GM12872 (cell line): ENCODE results near the gene CRAMP1.

Source experiments
- TF ChIP-seq, protein P1 (sequence below): IDR thresholded peaks from 3 replicates; pipeline ENCODE4 v1.5.1; 2011; ENCODE audit warnings: low read depth, mild to moderate bottlenecking, low read length, moderate library complexity; ENCODE audit not compliant: insufficient read depth

CRAMP1 gene

DNA sequence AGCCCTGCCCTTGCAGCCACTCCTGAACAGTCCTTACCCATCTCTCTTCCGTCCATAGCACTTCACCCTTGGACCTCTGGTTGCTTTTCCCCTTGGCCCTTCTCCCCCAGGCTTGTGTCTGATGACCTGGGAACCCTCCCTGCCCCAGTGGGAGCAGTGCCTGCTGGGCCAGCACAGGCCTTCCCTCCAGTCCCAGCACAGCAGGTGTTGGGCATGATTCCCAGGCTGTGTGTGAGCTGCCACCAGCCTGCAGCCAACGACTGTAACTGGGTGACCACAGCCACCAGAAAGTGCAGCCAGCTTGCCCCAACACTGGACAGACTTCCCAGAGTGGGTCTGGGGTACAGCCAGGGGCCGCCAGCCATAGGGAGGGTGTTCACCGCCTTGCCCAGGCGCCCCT, 30.0 kb downstream of the CRAMP1 start:
- TF ChIP-seq, protein P1, sequence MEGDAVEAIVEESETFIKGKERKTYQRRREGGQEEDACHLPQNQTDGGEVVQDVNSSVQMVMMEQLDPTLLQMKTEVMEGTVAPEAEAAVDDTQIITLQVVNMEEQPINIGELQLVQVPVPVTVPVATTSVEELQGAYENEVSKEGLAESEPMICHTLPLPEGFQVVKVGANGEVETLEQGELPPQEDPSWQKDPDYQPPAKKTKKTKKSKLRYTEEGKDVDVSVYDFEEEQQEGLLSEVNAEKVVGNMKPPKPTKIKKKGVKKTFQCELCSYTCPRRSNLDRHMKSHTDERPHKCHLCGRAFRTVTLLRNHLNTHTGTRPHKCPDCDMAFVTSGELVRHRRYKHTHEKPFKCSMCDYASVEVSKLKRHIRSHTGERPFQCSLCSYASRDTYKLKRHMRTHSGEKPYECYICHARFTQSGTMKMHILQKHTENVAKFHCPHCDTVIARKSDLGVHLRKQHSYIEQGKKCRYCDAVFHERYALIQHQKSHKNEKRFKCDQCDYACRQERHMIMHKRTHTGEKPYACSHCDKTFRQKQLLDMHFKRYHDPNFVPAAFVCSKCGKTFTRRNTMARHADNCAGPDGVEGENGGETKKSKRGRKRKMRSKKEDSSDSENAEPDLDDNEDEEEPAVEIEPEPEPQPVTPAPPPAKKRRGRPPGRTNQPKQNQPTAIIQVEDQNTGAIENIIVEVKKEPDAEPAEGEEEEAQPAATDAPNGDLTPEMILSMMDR: no peak

DNA sequence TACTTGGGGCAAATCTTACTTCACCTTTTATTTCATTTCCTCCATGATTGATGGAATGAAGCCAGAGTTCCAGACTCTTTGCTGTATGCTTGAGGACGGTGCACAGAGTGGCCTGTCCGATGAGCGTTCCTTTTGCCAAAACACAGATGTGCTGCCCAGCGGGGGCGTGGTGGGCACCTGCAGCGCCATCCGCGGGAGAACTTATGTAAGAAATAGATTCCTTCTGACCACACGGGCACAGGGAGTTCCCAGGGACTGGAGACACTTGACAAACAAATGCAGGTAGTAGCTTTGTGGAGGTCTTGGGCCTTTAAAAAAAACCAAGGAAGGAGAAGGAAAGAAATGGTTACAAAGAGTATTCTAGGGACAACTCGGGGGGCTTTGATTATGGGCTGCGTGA, 30.6 kb downstream of the CRAMP1 start:
- TF ChIP-seq, protein P1: no peak

DNA sequence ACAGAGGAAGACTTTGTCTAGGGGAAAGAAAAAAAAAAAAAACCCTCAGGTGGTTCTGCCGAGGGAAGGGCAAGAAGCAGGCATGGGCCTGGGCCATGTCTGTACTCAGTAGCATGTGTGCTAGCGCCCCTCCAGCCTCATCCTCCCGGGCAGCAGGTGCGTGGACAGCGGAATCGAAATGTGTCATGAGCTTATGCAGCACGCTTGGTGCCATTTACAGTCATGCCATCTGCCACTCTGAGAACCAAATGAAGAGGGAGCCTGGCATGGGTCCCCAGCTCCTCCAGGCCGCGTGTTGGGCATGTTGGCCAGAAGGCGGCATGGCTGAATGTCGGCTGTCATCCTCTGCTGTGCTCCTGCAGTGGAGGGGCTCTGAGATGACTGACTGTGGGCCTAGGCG, 31.4 kb downstream of the CRAMP1 start:
- TF ChIP-seq, protein P1: no peak

DNA sequence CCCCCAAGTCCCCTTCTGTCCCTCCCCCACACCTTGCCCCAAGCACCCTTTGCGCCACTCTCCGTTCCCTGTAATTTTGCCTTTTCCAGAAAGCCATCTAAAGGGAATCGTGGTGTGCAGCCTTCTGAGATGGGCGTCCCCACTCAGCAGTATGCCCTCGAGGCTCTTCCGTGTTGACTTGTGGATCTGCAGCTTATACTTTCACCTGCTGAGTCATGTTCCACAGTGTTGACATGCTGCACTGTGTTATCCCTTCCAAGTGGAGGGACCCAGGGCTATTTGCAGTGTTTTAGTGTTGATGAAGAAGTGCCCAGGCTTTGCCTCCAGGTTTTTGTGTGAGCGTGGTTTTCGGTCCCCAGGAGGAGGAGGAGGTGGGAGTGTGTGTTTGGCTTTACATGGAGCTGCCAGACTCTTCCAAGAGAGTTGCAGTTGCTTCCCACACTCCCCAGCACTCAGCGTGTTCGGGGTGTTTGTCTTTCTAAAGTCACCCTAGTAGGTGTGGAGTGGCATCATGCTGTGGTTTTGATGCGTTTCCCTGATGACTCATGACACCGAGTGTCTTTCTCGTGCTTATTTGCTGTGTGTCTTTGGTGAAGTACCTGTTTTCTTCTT, 33.9 kb downstream of the CRAMP1 start:
- TF ChIP-seq, protein P1: no peak

DNA sequence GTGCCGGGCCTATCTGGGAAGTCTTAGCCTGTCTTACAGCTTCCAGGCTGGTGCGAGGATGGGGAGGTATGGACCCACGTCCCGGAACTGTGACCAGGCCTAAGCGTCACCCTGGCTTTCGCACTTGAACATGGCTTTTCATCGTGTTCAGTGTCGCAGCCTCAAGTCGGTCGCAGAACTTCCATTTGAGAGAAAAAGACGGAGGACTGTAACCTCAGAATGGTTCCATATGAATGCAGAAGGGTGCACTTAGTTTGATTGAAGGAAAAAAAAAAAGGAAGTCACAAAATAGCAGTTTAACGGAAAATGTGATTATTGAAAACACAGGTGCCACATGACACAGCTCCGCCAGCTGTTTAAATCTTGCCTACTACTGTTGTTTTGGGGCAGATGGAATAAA, 35.7 kb downstream of the CRAMP1 start:
- TF ChIP-seq, protein P1: no peak

DNA sequence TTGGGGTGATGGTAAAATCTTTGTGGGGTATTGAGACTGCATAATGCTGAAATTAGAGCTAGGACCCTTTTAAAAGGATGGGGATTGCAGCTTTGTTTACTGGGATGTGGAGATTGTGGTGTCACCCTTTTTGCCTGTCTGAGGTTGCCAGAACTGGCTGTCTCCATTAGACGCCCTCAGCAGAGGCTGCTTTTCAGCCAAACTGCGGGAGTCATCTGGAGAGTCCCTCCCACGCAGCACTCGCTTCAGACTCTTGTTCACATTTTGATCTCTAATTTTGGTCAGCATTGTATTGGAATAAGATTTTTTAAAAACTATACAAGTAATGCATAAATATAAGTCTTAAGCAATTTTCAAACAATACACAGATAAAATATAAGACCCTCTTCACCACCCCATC, 38.0 kb downstream of the CRAMP1 start:
- TF ChIP-seq, protein P1: no peak

DNA sequence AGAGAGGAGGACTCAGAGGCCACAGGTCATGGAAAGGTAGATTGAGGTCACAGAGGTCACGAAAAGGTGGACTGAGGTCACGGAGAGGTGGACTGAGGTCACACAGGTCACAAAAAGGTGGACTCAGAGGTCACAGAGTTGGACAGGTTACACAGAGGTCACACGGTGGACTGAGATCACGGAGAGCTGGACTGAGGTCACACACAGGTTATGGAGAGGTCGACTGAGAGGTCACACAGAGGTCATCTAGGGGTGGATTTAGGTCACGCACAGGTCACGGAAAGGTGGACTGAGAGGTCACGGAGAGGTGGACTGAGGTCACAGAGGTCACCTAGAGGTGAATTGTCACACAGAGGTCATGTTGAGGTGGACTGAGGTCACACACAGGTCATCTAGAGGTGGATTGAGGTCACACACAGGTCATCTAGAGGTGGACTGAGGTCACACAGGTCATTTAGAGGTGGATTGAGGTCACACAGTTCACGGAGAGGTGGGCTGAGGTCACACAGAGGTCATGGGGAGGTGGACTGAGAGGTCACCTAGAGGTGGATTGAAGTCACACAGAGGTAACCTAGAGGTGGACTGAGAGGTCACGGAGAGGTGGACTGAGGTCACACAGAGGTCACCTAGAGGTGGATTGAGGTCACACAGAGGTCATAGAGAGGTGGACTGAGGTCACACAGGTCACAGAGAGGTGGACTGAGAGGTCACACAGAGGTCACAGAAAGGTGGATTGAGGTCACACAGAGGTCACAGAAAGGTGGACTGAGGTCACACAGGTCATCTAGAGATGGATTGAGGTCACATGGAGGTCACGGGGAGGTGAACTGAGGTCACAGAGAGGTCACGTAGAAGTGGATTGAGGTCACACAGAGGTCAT, 39.2 kb downstream of the CRAMP1 start:
- TF ChIP-seq, protein P1: no peak
